ENCODE results near the gene CARD11. TPM values are rescaled to one million over a fixed set of nuclear protein-coding genes. Genes with fewer than 3 reads are reported as not detected.

Gene CARD11
- total and polyA plus RNA-seq, 2 of the 13 experiments (the other 11 are each of a cell fraction or from before 2014, with no cell fraction given), result 0.04 TPM; not detected in 1

DNA sequence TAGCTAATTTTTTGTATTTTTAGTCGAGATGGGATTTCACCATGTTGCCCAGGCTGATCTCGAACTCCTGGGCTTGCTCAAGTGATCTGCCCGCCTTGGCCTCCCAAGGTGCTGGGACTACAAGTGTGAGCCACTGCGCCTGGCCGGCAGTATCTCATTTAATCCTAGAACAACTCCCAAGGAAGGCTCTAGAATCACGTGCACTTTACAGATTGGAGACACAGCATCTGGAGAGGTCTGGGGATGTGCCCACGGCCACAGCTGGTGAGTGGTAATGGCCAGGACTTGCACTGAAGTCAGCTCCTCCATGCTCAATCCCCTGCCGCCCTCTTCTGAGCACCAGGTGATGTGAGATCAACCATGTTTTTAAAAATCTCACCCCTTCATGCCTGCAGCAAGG, 43.1 kb downstream of the CARD11 start:
- H3K27me3 ChIP-seq (ENCODE audit: control insufficient read depth in 1 of 2, insufficient read depth in 2 of 2, low read length in 2 of 2), result 0 out of 5 replicates have a peak, but pooled peaks cover 0 to 3% of the 10 kb centered on the region in 2 experiments
- no peaks in the 10 kb centered on the region for H3K9me3 ChIP-seq (ENCODE audit: low read length)
- in situ Hi-C loops (cut with HindIII; ENCODE audit: extremely low pct_ligation_motif_present, low pct_unique_long_range_greater_than_20kb) (no loop called here), intact Hi-C loops (cut with micrococcal nuclease; ENCODE audit: unreplicated experiment) (no loop called here)
- no peaks in the 10 kb centered on the region for H3K36me3 ChIP-seq (replicated peaks in 1 of 2; ENCODE audit: control insufficient read depth in 1 of 2, insufficient read depth in 2 of 2, low read length in 2 of 2)
- CTCF ChIA-PET (ENCODE audit: low intra/inter-chr PET ratio, low total read pairs), result no interaction called here
- ATAC-seq (no peak), FAIRE-seq (no peak), DNase-seq (ENCODE audit: low spot score) (no peak)
- H4K20me1 ChIP-seq (ENCODE audit: insufficient read depth, low read length), result no peaks in the 10 kb centered on the region
- 72% methylated on average over 8 of the region's 8 CpGs for WGBS (ENCODE audit: low lambda C conversion rate)
- no peak overlapping the region for H3K4me3 ChIP-seq (replicated peaks in 1 of 3; ENCODE audit: insufficient read depth in 1 of 3, low read depth in 2 of 3, low read length in 3 of 3)
- H3K79me2 ChIP-seq (ENCODE audit: insufficient read depth, low read length), result no peaks in the 10 kb centered on the region
- TF ChIP-seq, protein P1, sequence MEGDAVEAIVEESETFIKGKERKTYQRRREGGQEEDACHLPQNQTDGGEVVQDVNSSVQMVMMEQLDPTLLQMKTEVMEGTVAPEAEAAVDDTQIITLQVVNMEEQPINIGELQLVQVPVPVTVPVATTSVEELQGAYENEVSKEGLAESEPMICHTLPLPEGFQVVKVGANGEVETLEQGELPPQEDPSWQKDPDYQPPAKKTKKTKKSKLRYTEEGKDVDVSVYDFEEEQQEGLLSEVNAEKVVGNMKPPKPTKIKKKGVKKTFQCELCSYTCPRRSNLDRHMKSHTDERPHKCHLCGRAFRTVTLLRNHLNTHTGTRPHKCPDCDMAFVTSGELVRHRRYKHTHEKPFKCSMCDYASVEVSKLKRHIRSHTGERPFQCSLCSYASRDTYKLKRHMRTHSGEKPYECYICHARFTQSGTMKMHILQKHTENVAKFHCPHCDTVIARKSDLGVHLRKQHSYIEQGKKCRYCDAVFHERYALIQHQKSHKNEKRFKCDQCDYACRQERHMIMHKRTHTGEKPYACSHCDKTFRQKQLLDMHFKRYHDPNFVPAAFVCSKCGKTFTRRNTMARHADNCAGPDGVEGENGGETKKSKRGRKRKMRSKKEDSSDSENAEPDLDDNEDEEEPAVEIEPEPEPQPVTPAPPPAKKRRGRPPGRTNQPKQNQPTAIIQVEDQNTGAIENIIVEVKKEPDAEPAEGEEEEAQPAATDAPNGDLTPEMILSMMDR (CRISPR knock-in tag; IDR thresholded peaks at IDR 0.05), result peak; percentile 28
- no peak for TF ChIP-seq ZNF343 (CRISPR knock-in tag; IDR thresholded peaks at IDR 0.05)
- H3K27ac ChIP-seq (ENCODE audit: extremely low read length, insufficient read depth, low read length), result no peak overlapping the region
- H3K4me2 ChIP-seq (ENCODE audit: low read depth, low read length), result no peak overlapping the region
- BruUV-seq (replicated peaks), result no TSS peak
- H2AFZ ChIP-seq (ENCODE audit: low read length), result no peak overlapping the region
- POLR2A ChIA-PET, result no interaction called here
- peaks cover 28% of the 10 kb centered on the region for H3K4me1 ChIP-seq (ENCODE audit: insufficient read depth, low read length)
- H3K9ac ChIP-seq (ENCODE audit: insufficient read depth, low read depth, low read length), result no peak overlapping the region

DNA sequence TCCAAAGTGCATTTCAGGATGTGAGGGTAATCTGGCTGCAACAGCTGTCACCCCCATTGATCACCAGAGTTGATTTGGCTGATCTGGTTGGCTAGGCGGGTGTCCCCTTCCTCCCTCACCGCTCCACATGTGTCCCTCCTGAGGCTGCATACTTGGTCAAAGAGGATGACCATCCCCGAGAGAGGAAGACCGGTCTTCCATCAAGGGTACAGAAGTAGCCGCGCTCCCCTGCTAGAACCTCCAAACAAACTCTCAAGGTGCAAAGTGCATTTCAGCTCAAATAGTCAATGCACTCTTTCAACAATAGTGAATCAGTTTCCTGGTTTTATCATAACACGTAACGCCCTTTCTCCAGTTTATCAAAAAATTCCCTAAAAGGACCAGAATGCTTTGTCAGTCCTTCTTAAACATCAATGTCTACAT, 44.6 kb downstream of the CARD11 start:
- H3K36me3 ChIP-seq (replicated peaks in 1 of 2; ENCODE audit: control insufficient read depth in 1 of 2, insufficient read depth in 2 of 2, low read length in 2 of 2), result no peaks in the 10 kb centered on the region
- H3K9me3 ChIP-seq (ENCODE audit: low read length), result no peaks in the 10 kb centered on the region
- peak; percentile 80 for DNase-seq (ENCODE audit: low spot score)
- intact Hi-C loops (cut with micrococcal nuclease; ENCODE audit: unreplicated experiment) (no loop called here), in situ Hi-C loops (cut with HindIII; ENCODE audit: extremely low pct_ligation_motif_present, low pct_unique_long_range_greater_than_20kb) (no loop called here)
- no TSS peak for BruUV-seq (replicated peaks)
- CTCF ChIA-PET (ENCODE audit: low intra/inter-chr PET ratio, low total read pairs), result no interaction called here
- POLR2A ChIA-PET, result interaction anchor here (0.7 kb wide), 1 partner anchor 149 kb away, joined by 3 read pairs; no protein-coding TSS in a partner anchor
- H3K27me3 ChIP-seq (ENCODE audit: control insufficient read depth in 1 of 2, insufficient read depth in 2 of 2, low read length in 2 of 2), result 0 out of 5 replicates have a peak, but pooled peaks cover 0 to 3% of the 10 kb centered on the region in 2 experiments
- H3K79me2 ChIP-seq (ENCODE audit: insufficient read depth, low read length), result no peaks in the 10 kb centered on the region
- peak; percentile 72 for ATAC-seq
- H3K4me2 ChIP-seq (ENCODE audit: low read depth, low read length), result peak overlapping the region; percentile 80
- peaks cover 28% of the 10 kb centered on the region for H3K4me1 ChIP-seq (ENCODE audit: insufficient read depth, low read length)
- H4K20me1 ChIP-seq (ENCODE audit: insufficient read depth, low read length), result no peaks in the 10 kb centered on the region
- H3K4me3 ChIP-seq (replicated peaks in 1 of 3; ENCODE audit: insufficient read depth in 1 of 3, low read depth in 2 of 3, low read length in 3 of 3), result peak overlapping the region in 2 of 3 experiments; percentile 14 to 51; a peak in 3 of 6 replicates
- peak overlapping the region; percentile 63 for H3K27ac ChIP-seq (ENCODE audit: extremely low read length, insufficient read depth, low read length)
- WGBS (ENCODE audit: low lambda C conversion rate), result 0% methylated on average over 8 of the region's 8 CpGs
- H2AFZ ChIP-seq (ENCODE audit: low read length), result no peak overlapping the region
- H3K9ac ChIP-seq (ENCODE audit: insufficient read depth, low read depth, low read length), result peak overlapping the region; percentile 47
- FAIRE-seq, result peak; percentile 70
- peak; percentile 42; the same call in 1 of the 2 replicates for TF ChIP-seq HNF4G (IDR thresholded peaks at IDR 0.05; ENCODE audit: borderline replicate concordance, low read depth, low read length)
- TF ChIP-seq HNF4G (CRISPR knock-in tag; IDR thresholded peaks at IDR 0.05; ENCODE audit: borderline replicate concordance, low read depth), result no peak
- TF ChIP-seq LCORL (IDR thresholded peaks at IDR 0.05), result no peak
- TF ChIP-seq LCORL (CRISPR knock-in tag; IDR thresholded peaks at IDR 0.05), result 0 out of 2 replicates have a peak, but pooled peaks have one; percentile 30
- TF ChIP-seq RCOR2 (CRISPR knock-in tag; IDR thresholded peaks at IDR 0.05), result peak; percentile 52; the same call in 1 of the 2 replicates
- TF ChIP-seq ZNF263 (CRISPR knock-in tag; IDR thresholded peaks at IDR 0.05), result peak; percentile 91
- TF ChIP-seq ZNF644 (CRISPR knock-in tag; IDR thresholded peaks at IDR 0.05; ENCODE audit: low read depth), result 0 out of 2 replicates have a peak, but pooled peaks have one; percentile 39
- TF ChIP-seq HDAC1 (CRISPR knock-in tag; IDR thresholded peaks at IDR 0.05), result 0 out of 2 replicates have a peak, but pooled peaks have one; percentile 19
- no peak for TF ChIP-seq ZNF430 (CRISPR knock-in tag; IDR thresholded peaks at IDR 0.05)
- TF ChIP-seq ZNF121 (CRISPR knock-in tag; IDR thresholded peaks at IDR 0.05), result no peak
- 0 out of 2 replicates have a peak, but pooled peaks have one; percentile 1 for TF ChIP-seq HOXA3 (CRISPR knock-in tag; IDR thresholded peaks at IDR 0.05)
- TF ChIP-seq ZBTB1 (CRISPR knock-in tag; IDR thresholded peaks at IDR 0.05; ENCODE audit: borderline replicate concordance), result no peak
- TF ChIP-seq HNF4A (CRISPR knock-in tag; IDR thresholded peaks at IDR 0.05), result peak; percentile 66
- TF ChIP-seq FOXA1 (IDR thresholded peaks at IDR 0.05), result no peak
- 0 out of 2 replicates have a peak, but pooled peaks have one; percentile 4 for TF ChIP-seq FOXA1 (CRISPR knock-in tag; IDR thresholded peaks at IDR 0.05)
- peak; percentile 86 for TF ChIP-seq ELF3 (CRISPR knock-in tag; IDR thresholded peaks at IDR 0.05)
- TF ChIP-seq HMG20A (CRISPR knock-in tag; IDR thresholded peaks at IDR 0.05; ENCODE audit: borderline replicate concordance), result peak; percentile 35; the same call in 1 of the 2 replicates
- no peak for TF ChIP-seq SOX6 (IDR thresholded peaks at IDR 0.05)
- 0 out of 2 replicates have a peak, but pooled peaks have one; percentile 5 for TF ChIP-seq SOX6 (CRISPR knock-in tag; IDR thresholded peaks at IDR 0.05)
